Pancreas (tissue), 10 donors: Measurements from ENCODE around the gene MBOAT2. TPM values are rescaled to one million over a fixed set of nuclear protein-coding genes. Genes with fewer than 3 reads are reported as not detected.

ENCODE experiments used
- ATAC-seq, 4 donors: fragments of 200-7000 bp; cut with Tn5 transposase; one replicate each; pipeline versions ENCODE4 v1.8.0 to v1.9.1; 2020; ENCODE audit warnings: mild to moderate bottlenecking in 4 of 4, moderate library complexity in 4 of 4
- DNase-seq, 6 donors: peaks; one replicate each; pipeline ENCODE4 v3.0.0-alpha.2; 2020
- FAIRE-seq: peaks from 2 replicates; lab custom pipeline; 2012; peaks lifted over from hg19 to GRCh38; lab: Jason Lieb, UNC
- H3K27ac ChIP-seq, 4 donors: fragments of 200-600 bp; sonication (generic); 1 replicate in 3 of 4; 2 replicates in 1 of 4; pipeline versions ENCODE4 v1.5.0 to v1.8.0; 2020
- H3K27me3 ChIP-seq, 4 donors: fragments of 200-600 bp; one replicate each; pipeline ENCODE4 v1.8.0; 2021
- H3K36me3 ChIP-seq, 3 donors: fragments of 200-600 bp; sonication (generic) in 1 of 3; one replicate each; pipeline versions ENCODE4 v1.5.0 to v1.8.0; 2020 to 2021
- H3K4me1 ChIP-seq, 3 donors: fragments of 200-600 bp; one replicate each; pipeline ENCODE4 v1.8.0; 2021
- H3K4me3 ChIP-seq, 4 donors: fragments of 200-600 bp; sonication (generic) in 2 of 4; one replicate each; pipeline versions ENCODE4 v1.5.0 to v1.8.0; 2020 to 2021
- H3K9me3 ChIP-seq, 4 donors: fragments of 200-600 bp; one replicate each; pipeline ENCODE4 v1.8.0; 2021
- WGBS, 2 donors: extraction: QIAGEN DNeasy Blood & Tissue Kit; methylation state at CpG; one replicate each; pipeline ENCODE4 v1.1.7; 2013; 5-methylcytosine and 5-hydroxymethylcytosine counted together
- intact Hi-C, 3 donors: fragments of 100-400 bp; cut with DNase I; formaldehyde crosslinking; loops; one replicate each; pipeline versions ENCODE4 v1.11.1 to v1.14.2; 2022
- polyA plus RNA-seq, 2 donors: library from polyadenylated mRNA; stranded (reverse); fragments of 200-250 nt; gene quantifications; one replicate each; pipeline ENCODE4 v1.2.3, GENCODE V29; 2013
- total RNA-seq, 6 donors: library from RNA; stranded (reverse); fragmentation: NEBNext Ultra II Directional in 4 of 6; extraction: Animal tissue kit (Norgen Biotek cat#: 25700) in 4 of 6; gene quantifications; one replicate each; pipeline versions ENCODE4 v1.2.1 to v1.2.4, GENCODE V29; 2021 to 2023
- TF ChIP-seq, protein P1 (sequence below), 4 donors: fragments of 200-600 bp; sonication (generic) in 3 of 4; IDR thresholded peaks; one replicate each; pipeline versions ENCODE4 v1.5.0 to v1.8.0; 2021; ENCODE audit warnings: antibody characterized with exemption in 4 of 4
- donor health status: healthy with polysubstance abuse.
- donor health status: DM: no; HTN: no; CAD: no; lungs with moderate emphysema.
- donor health status: DM: no; HTN: no; CAD: no.
- donor health status: control.
- donor health status: control.
- donor health status: Bipolar disorder and iron deficiency.
- donor health status: DM: yes; HTN: yes; CAD: no.
- donor health status: DM: no; HTN: no; CAD: no.
- donor health status: DM: no; HTN: no; CAD: no.
- donor health status: DM: yes; HTN: yes; CAD: no.

MBOAT2 gene
- total and polyA plus RNA-seq, 8 donors, result 1.2 to 5.7 (median 2.5) TPM

DNA sequence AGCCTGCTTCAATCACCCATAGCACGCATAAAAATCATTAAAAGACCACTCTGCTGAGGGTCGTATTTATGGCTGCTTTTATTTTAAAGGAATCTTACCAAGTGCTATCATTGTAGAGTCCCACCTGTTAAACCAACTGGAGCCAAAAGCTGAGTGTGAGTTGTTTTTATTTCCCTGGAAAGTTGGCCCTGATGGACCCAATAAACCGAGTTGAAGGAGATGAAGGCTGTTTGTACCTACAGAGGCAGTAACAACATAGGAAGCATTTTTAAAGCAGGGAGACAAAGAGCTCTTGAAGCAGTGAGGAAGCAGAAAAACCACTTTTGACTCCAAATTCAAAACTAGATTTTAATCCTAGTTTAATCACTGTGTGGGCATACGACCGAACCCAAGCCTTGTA lies 6.4 kb downstream of the MBOAT2 start:
- intact Hi-C loops, result no loop called here
- Histone ChIP-seq H3K4me1 (no peaks in the 10 kb centered on the region), H3K27ac (no peak overlapping the region), H3K27me3 (no peaks in the 10 kb centered on the region), H3K36me3 (no peaks in the 10 kb centered on the region), H3K4me3 (no peak overlapping the region), H3K9me3 (no peaks in the 10 kb centered on the region)
- FAIRE-seq (no peak), DNase-seq (no peak), ATAC-seq (no peak)
- WGBS, 2 donors, result 82 to 83% methylated on average over 5 of the region's 5 CpGs
- TF ChIP-seq, protein P1, sequence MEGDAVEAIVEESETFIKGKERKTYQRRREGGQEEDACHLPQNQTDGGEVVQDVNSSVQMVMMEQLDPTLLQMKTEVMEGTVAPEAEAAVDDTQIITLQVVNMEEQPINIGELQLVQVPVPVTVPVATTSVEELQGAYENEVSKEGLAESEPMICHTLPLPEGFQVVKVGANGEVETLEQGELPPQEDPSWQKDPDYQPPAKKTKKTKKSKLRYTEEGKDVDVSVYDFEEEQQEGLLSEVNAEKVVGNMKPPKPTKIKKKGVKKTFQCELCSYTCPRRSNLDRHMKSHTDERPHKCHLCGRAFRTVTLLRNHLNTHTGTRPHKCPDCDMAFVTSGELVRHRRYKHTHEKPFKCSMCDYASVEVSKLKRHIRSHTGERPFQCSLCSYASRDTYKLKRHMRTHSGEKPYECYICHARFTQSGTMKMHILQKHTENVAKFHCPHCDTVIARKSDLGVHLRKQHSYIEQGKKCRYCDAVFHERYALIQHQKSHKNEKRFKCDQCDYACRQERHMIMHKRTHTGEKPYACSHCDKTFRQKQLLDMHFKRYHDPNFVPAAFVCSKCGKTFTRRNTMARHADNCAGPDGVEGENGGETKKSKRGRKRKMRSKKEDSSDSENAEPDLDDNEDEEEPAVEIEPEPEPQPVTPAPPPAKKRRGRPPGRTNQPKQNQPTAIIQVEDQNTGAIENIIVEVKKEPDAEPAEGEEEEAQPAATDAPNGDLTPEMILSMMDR (IDR thresholded peaks at IDR 0.05), result no peak

DNA sequence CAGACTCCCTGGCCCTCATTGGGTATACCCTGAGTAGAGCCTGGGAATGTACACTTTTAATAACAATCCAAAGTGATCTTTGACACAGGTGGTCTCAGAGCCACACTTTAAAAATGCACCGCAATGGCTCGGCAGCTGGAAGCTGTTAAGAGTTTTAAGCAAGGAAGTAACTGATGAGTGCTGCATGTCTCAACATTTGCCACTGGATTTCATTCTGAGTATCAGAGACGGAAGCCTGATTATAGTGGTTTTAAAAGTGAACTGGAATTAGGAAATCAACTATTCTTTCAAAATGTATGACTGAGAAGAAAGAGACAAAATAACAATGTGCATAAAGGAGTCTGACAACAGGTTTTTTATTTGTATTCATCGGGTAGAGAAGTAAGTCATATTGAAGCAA lies 7.5 kb downstream of the MBOAT2 start:
- no peaks in the 10 kb centered on the region for H3K9me3 ChIP-seq
- H3K27me3 ChIP-seq, result no peaks in the 10 kb centered on the region
- TF ChIP-seq, protein P1 (IDR thresholded peaks at IDR 0.05), result no peak
- no peak overlapping the region for H3K4me3 ChIP-seq
- H3K27ac ChIP-seq, result no peak overlapping the region
- DNase-seq (no peak), ATAC-seq (no peak), FAIRE-seq (no peak)
- no peaks in the 10 kb centered on the region for H3K36me3 ChIP-seq
- no peaks in the 10 kb centered on the region for H3K4me1 ChIP-seq
- intact Hi-C loops, result no loop called here
- 86 to 93% methylated on average over 4 of the region's 4 CpGs for WGBS, 2 donors

DNA sequence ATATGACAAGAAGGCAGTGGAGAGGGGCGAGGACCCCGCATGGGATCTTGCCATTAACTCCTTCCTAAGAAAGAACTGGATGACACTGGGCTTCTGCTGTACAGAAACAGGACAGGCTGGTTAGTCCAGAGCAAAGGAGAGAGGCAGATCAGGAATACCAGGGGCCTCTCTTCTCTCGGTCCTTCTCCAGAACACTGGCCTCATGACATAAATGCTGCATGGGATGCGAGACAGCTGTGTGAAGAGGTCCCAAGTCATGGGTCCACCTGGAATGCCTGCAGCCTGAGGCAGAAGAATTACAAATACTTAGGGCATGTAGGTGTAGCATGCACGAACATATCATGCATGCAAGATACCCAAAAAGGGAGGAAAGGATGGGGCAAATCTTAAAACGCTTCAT lies 9.1 kb downstream of the MBOAT2 start:
- ATAC-seq, result no peak
- no peak for FAIRE-seq
- Histone ChIP-seq H3K9me3 (no peaks in the 10 kb centered on the region), H3K27me3 (no peaks in the 10 kb centered on the region), H3K4me1 (no peaks in the 10 kb centered on the region), H3K27ac (no peak overlapping the region), H3K4me3 (no peak overlapping the region), H3K36me3 (no peaks in the 10 kb centered on the region)
- 72 to 78% methylated on average over 6 of the region's 6 CpGs for WGBS, 2 donors
- TF ChIP-seq, protein P1 (IDR thresholded peaks at IDR 0.05), result no peak
- intact Hi-C loops, result no loop called here
- no peak for DNase-seq

DNA sequence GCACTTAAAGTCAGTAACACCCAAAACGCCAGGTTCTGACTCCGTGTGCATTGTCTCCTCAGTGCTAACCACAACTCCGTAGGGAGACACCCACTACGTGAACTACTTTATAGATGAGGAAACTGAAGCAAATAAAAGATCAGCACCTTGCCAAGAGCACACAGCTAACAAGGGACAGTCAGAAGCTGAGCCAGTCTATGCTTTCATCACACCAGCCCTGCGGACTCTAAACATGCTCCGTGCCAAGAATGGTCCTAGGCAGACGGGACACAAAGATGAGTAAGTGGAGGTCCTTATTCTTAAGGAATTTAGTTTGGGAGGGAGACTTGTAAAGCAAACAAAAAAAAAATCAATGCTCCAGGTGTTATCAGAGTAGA lies 9.6 kb downstream of the MBOAT2 start:
- intact Hi-C loops, result no loop called here
- Histone ChIP-seq H3K9me3 (no peaks in the 10 kb centered on the region), H3K4me1 (no peaks in the 10 kb centered on the region), H3K4me3 (no peak overlapping the region), H3K36me3 (no peaks in the 10 kb centered on the region), H3K27me3 (no peaks in the 10 kb centered on the region), H3K27ac (no peak overlapping the region)
- WGBS, 2 donors, result 65 to 69% methylated on average over 7 of the region's 7 CpGs
- TF ChIP-seq, protein P1 (IDR thresholded peaks at IDR 0.05), result no peak
- DNase-seq, result no peak
- no peak for FAIRE-seq
- ATAC-seq, result no peak

DNA sequence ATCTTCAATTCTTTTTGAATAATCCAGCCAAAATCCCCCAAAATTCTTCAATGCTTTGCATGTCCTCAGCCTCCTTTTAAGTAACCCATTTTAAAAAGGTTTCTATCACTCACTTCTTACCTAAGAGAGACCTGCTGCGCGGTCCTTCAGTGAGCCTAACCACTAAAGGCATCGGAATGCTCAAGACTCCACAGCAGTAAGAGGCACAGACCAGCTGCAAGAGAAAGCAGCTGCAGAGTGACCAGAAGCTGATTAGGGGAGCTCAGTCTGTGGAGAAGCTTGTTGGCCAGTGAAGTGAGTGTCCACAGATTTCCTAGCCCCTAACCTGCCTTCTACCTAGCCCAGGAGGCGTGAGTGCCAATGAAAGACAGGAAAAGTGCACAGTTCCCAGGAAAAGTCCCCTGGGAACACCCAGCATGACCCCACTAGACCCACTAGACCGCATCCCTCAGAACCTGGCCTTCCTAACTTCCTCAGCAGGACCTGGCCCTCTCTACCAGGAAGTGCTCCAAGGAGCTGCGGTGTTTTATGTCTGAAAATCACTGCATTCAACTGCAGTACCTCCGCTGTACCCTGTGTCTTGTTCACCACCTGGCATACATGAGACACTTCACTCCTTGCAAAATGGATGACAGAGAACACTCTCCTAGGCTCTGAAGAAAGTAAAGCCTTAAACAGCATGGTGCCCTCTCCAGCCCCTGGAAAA lies 10.1 kb downstream of the MBOAT2 start:
- Histone ChIP-seq H3K27me3 (no peaks in the 10 kb centered on the region), H3K27ac (no peak overlapping the region), H3K9me3 (no peaks in the 10 kb centered on the region), H3K36me3 (no peaks in the 10 kb centered on the region), H3K4me1 (no peaks in the 10 kb centered on the region), H3K4me3 (no peak overlapping the region)
- WGBS, 2 donors, result 92 to 96% methylated on average over 7 of the region's 7 CpGs
- FAIRE-seq (no peak), DNase-seq (no peak), ATAC-seq (no peak)
- intact Hi-C loops, result no loop called here
- TF ChIP-seq, protein P1 (IDR thresholded peaks at IDR 0.05), result no peak
